NB4 (cell line): Measurements from ENCODE around the gene AZI2.

Experiments used
- DNase-seq: peaks from one replicate; pipeline ENCODE4 v3.0.0; 2010; ENCODE audit warnings: low read depth
- H3K4me3 ChIP-seq: one replicate; pipeline ENCODE4 v1.5.1; 2011; ENCODE audit warnings: mild to moderate bottlenecking, low read depth, low read length, moderate library complexity
- CTCF ChIP-seq: IDR thresholded peaks from one replicate; pipeline ENCODE4 v1.5.1; 2012; ENCODE audit warnings: low read depth, low read length
- MAX ChIP-seq: IDR thresholded peaks from 2 replicates; pipeline ENCODE4 v1.6.1; 2011; ENCODE audit warnings: low read depth, low read length
- MYC ChIP-seq: IDR thresholded peaks from 2 replicates; pipeline ENCODE4 v1.6.1; 2011; ENCODE audit warnings: low read depth, low read length
- POLR2A ChIP-seq: IDR thresholded peaks from 2 replicates; pipeline ENCODE4 v1.6.1; 2011; ENCODE audit warnings: mild to moderate bottlenecking; ENCODE audit not compliant: insufficient read length; ENCODE audit errors: extremely low read depth

AZI2 gene

GRCh38 chr3:28348629-28349468, at the start of gene AZI2, which contains the start of gene ZCWPW2:
Gene AZI2, minus strand, starts transcription at chr3:28348824. Its CDS starts 8,207 bp downstream, at chr3:28340617.
Gene ZCWPW2, plus strand, starts transcription at chr3:28348721. Its CDS starts 64,348 bp downstream, at chr3:28413069.
- TF ChIP-seq POLR2A (peak; percentile 64), MYC (peak; percentile 72), CTCF (peak; percentile 9), MAX (peak; percentile 23)
- DNase-seq = peak; percentile 96
- H3K4me3 ChIP-seq = peak within 1 kb of the TSS; percentile 81

GRCh38 chr3:28388978-28389377, 40.4 kb upstream of the AZI2 start:
- DNase-seq = no peak
- TF ChIP-seq MAX = no peak
- no peak for TF ChIP-seq POLR2A
- no peak for TF ChIP-seq MYC
- no peak for TF ChIP-seq CTCF
- no peak overlapping the region for H3K4me3 ChIP-seq

GRCh38 chr3:28386049-28386448, 37.4 kb upstream of the AZI2 start:
- peak; percentile 16 for DNase-seq
- H3K4me3 ChIP-seq = no peak overlapping the region
- TF ChIP-seq MAX = peak; percentile 26; the same call in 1 of the 2 replicates
- TF ChIP-seq CTCF = no peak

GRCh38 chr3:28376424-28376823, 27.8 kb upstream of the AZI2 start:
- TF ChIP-seq MAX (no peak), MYC (no peak), CTCF (no peak)
- peak; percentile 1 for DNase-seq
- no peak overlapping the region for H3K4me3 ChIP-seq

- no peak for DNase-seq
- peak overlapping the region; percentile 81 for H3K4me3 ChIP-seq
These were observed 911 bp upstream of the AZI2 start for GRCh38 chr3:28349469-28350000.

More at GRCh38 chr3:28349469-28350000, 911 bp upstream of the AZI2 start:
- TF ChIP-seq MAX = no peak
- no peak for TF ChIP-seq MYC
- no peak for TF ChIP-seq POLR2A
- TF ChIP-seq CTCF = no peak
